WTC11 (cell line): ENCODE results near the gene SUSD6. TPM values are rescaled to one million over a fixed set of nuclear protein-coding genes. Genes with fewer than 3 reads are reported as not detected.

ENCODE experiments used
- ATAC-seq: fragments of 200-7000 bp; cut with Tn5 transposase; 2 replicates; pipeline ENCODE4 v1.10.0; 2021; ENCODE audit warnings: mild to moderate bottlenecking, moderate library complexity
- CTCF ChIA-PET: fragments of 300-600 bp; sonication (Branson Sonifier 250); formaldehyde crosslinking; loops from one replicate; lab custom pipeline; 2021; ENCODE audit warnings: antibody characterized with exemption; lab: Charles Lee
- POLR2A ChIA-PET: fragments of 350-600 bp; sonication (Branson Sonifier 250); formaldehyde crosslinking; loops from one replicate; lab custom pipeline; 2021; ENCODE audit warnings: antibody characterized with exemption; lab: Charles Lee
- DNase-seq: peaks from one replicate; pipeline ENCODE4 v3.0.0; 2021; ENCODE audit warnings: low spot score
- H3K27ac Mint-ChIP-seq: 2 replicates; pipeline ENCODE4 v1.8.0; 2021; ENCODE audit warnings: mixed read lengths
- H3K27me3 Mint-ChIP-seq: 2 replicates; pipeline ENCODE4 v1.8.0; 2021; ENCODE audit warnings: low read depth, mild to moderate bottlenecking, moderate library complexity, mixed read lengths
- H3K36me3 Mint-ChIP-seq: 2 replicates; pipeline ENCODE4 v1.8.0; 2021; ENCODE audit warnings: mixed read lengths
- H3K4me1 Mint-ChIP-seq: 2 replicates; pipeline ENCODE4 v1.8.0; 2022; ENCODE audit warnings: mixed read lengths
- H3K4me3 Mint-ChIP-seq: 2 replicates; pipeline ENCODE4 v1.8.0; 2021; ENCODE audit warnings: mild to moderate bottlenecking, moderate library complexity, mixed read lengths
- H3K9me3 Mint-ChIP-seq: 2 replicates; pipeline ENCODE4 v1.8.0; 2021; ENCODE audit warnings: mixed read lengths
- CREB1 ChIP-seq: sonication (generic); formaldehyde crosslinking; IDR thresholded peaks from 2 replicates; pipeline ENCODE4 v1.8.0; 2023; ENCODE audit warnings: mild to moderate bottlenecking, missing genetic modification reagents
- CREM ChIP-seq: sonication (generic); formaldehyde crosslinking; IDR thresholded peaks from 2 replicates; pipeline ENCODE4 v1.8.1; 2022; ENCODE audit warnings: mild to moderate bottlenecking, missing genetic modification reagents, moderate library complexity
- ELF4 ChIP-seq: sonication (generic); formaldehyde crosslinking; IDR thresholded peaks from 2 replicates; pipeline ENCODE4 v1.8.1; 2022; ENCODE audit warnings: low read depth, mild to moderate bottlenecking, moderate library complexity, missing genetic modification reagents
- ETV6 ChIP-seq: sonication (generic); formaldehyde crosslinking; IDR thresholded peaks from 2 replicates; pipeline ENCODE4 v1.8.1; 2022; ENCODE audit warnings: mild to moderate bottlenecking, missing genetic modification reagents
- FOXP1 ChIP-seq: sonication (generic); formaldehyde crosslinking; IDR thresholded peaks from 2 replicates; pipeline ENCODE4 v1.8.0; 2022; ENCODE audit warnings: missing genetic modification reagents, mild to moderate bottlenecking, moderate library complexity, borderline replicate concordance
- JAZF1 ChIP-seq: fragments of 250-450 bp; sonication (Bioruptor Pico); IDR thresholded peaks from 2 replicates; pipeline ENCODE4 v1.9.0; 2021; ENCODE audit warnings: moderate library complexity, mild to moderate bottlenecking, inconsistent platforms
- PRRX2 ChIP-seq: fragments of 250-450 bp; sonication (Bioruptor Pico); IDR thresholded peaks from 2 replicates; pipeline ENCODE4 v1.8.0; 2021; ENCODE audit warnings: mild to moderate bottlenecking
- RELA ChIP-seq: sonication (generic); formaldehyde crosslinking; IDR thresholded peaks from 2 replicates; pipeline ENCODE4 v1.8.1; 2022; ENCODE audit warnings: missing genetic modification reagents, mild to moderate bottlenecking, borderline replicate concordance
- SP1 ChIP-seq: sonication (generic); formaldehyde crosslinking; conservative IDR thresholded peaks from 2 replicates; pipeline ENCODE4 v1.8.1; 2022; ENCODE audit warnings: missing genetic modification reagents
- TEAD1 ChIP-seq: sonication (generic); formaldehyde crosslinking; IDR thresholded peaks from 2 replicates; pipeline ENCODE4 v1.8.0; 2022; ENCODE audit warnings: mild to moderate bottlenecking, missing genetic modification reagents
- TP53 ChIP-seq: sonication (generic); formaldehyde crosslinking; IDR thresholded peaks from 2 replicates; pipeline ENCODE4 v1.8.1; 2023; ENCODE audit warnings: mild to moderate bottlenecking, missing genetic modification reagents
- total RNA-seq: library from RNA; stranded (reverse); gene quantifications from 3 replicates; pipeline ENCODE4 v1.2.3, GENCODE V29; 2021
- TF ChIP-seq, protein P1 (sequence below): sonication (generic); formaldehyde crosslinking; IDR thresholded peaks from 2 replicates; pipeline ENCODE4 v1.8.0; 2022; ENCODE audit warnings: missing genetic modification reagents
- TF ChIP-seq, protein P2 (sequence below): sonication (generic); formaldehyde crosslinking; conservative IDR thresholded peaks from 2 replicates; pipeline ENCODE4 v1.8.1; 2023; ENCODE audit warnings: mild to moderate bottlenecking, low read depth, missing genetic modification reagents, moderate library complexity
- TF ChIP-seq, protein P3 (sequence below): sonication (generic); formaldehyde crosslinking; IDR thresholded peaks from 2 replicates; pipeline ENCODE4 v1.8.0; 2022; ENCODE audit warnings: mild to moderate bottlenecking, missing genetic modification reagents
- TF ChIP-seq, protein P4 (sequence below): fragments of 200-600 bp; IDR thresholded peaks from 2 replicates; pipeline ENCODE4 v1.8.0; 2022; ENCODE audit warnings: antibody characterized with exemption
- TF ChIP-seq, protein P5 (sequence below): sonication (generic); formaldehyde crosslinking; IDR thresholded peaks from 2 replicates; pipeline ENCODE4 v1.8.1; 2022; ENCODE audit warnings: low read depth, mild to moderate bottlenecking, moderate library complexity, missing genetic modification reagents, borderline replicate concordance
- TF ChIP-seq, protein P6 (sequence below): sonication (generic); formaldehyde crosslinking; IDR thresholded peaks from 2 replicates; pipeline ENCODE4 v1.8.1; 2023; ENCODE audit warnings: mild to moderate bottlenecking, missing genetic modification reagents, borderline replicate concordance
- TF ChIP-seq, protein P7 (sequence below): sonication (generic); formaldehyde crosslinking; IDR thresholded peaks from 2 replicates; pipeline ENCODE4 v1.8.1; 2023; ENCODE audit warnings: mild to moderate bottlenecking, moderate library complexity, missing genetic modification reagents
- TF ChIP-seq, protein P8 (sequence below): fragments of 250-450 bp; sonication (Bioruptor Pico); IDR thresholded peaks from 2 replicates; pipeline ENCODE4 v1.9.0; 2021; ENCODE audit warnings: moderate library complexity, mild to moderate bottlenecking, inconsistent platforms, borderline replicate concordance

SUSD6 gene
- total RNA-seq, 1 experiment from 2014 or later: 10.1 TPM

DNA sequence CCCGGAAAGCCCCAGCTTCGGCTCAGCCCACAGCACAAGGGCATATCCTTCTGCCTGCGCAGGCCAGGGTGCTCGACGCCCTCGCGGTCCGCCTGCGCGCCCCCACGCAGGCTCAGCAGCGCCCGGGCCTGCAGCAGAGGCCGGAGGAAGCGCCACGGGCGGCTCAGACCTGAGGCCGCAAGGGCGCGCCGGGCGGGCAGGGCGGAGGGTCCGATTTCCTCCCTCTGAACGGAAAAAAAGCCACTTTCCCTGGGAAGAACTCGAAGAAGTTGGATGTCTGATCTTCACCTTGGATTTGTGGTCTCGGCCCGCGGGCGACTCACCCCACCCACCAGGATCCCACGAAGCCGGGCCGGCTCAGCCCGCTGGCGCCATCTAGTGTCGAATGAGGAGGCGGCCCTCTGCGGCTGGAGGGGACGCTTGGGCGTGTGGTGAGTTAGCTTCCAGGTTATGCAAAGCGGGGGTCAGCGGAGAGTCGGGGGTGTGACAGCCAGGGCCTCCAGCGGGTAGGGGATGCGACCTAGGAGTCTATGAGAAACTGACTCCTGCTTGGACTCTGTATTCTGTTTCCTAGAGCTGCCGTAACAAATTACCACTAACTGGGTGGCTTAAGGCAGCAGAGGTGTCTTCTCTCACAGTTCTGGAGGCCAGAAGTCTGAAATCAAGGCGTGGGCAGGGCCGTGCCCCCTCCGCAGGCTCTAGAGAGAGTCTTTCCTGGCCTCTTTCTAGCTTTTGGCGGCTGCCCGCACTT lies 115.5 kb downstream of the SUSD6 start:
- H3K27ac Mint-ChIP-seq: no peak overlapping the region
- H3K9me3 Mint-ChIP-seq: no peaks in the 10 kb centered on the region
- TF ChIP-seq, protein P1, sequence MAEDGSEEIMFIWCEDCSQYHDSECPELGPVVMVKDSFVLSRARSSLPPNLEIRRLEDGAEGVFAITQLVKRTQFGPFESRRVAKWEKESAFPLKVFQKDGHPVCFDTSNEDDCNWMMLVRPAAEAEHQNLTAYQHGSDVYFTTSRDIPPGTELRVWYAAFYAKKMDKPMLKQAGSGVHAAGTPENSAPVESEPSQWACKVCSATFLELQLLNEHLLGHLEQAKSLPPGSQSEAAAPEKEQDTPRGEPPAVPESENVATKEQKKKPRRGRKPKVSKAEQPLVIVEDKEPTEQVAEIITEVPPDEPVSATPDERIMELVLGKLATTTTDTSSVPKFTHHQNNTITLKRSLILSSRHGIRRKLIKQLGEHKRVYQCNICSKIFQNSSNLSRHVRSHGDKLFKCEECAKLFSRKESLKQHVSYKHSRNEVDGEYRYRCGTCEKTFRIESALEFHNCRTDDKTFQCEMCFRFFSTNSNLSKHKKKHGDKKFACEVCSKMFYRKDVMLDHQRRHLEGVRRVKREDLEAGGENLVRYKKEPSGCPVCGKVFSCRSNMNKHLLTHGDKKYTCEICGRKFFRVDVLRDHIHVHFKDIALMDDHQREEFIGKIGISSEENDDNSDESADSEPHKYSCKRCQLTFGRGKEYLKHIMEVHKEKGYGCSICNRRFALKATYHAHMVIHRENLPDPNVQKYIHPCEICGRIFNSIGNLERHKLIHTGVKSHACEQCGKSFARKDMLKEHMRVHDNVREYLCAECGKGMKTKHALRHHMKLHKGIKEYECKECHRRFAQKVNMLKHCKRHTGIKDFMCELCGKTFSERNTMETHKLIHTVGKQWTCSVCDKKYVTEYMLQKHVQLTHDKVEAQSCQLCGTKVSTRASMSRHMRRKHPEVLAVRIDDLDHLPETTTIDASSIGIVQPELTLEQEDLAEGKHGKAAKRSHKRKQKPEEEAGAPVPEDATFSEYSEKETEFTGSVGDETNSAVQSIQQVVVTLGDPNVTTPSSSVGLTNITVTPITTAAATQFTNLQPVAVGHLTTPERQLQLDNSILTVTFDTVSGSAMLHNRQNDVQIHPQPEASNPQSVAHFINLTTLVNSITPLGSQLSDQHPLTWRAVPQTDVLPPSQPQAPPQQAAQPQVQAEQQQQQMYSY (CRISPR knock-in tag): no peak
- TF ChIP-seq PRRX2 (CRISPR knock-in tag): no peak
- TF ChIP-seq ELF4: no peak
- 0 out of 2 replicates have a peak, but pooled peaks have one; percentile 38 for TF ChIP-seq RELA
- TF ChIP-seq, protein P2, sequence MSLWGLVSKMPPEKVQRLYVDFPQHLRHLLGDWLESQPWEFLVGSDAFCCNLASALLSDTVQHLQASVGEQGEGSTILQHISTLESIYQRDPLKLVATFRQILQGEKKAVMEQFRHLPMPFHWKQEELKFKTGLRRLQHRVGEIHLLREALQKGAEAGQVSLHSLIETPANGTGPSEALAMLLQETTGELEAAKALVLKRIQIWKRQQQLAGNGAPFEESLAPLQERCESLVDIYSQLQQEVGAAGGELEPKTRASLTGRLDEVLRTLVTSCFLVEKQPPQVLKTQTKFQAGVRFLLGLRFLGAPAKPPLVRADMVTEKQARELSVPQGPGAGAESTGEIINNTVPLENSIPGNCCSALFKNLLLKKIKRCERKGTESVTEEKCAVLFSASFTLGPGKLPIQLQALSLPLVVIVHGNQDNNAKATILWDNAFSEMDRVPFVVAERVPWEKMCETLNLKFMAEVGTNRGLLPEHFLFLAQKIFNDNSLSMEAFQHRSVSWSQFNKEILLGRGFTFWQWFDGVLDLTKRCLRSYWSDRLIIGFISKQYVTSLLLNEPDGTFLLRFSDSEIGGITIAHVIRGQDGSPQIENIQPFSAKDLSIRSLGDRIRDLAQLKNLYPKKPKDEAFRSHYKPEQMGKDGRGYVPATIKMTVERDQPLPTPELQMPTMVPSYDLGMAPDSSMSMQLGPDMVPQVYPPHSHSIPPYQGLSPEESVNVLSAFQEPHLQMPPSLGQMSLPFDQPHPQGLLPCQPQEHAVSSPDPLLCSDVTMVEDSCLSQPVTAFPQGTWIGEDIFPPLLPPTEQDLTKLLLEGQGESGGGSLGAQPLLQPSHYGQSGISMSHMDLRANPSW (CRISPR knock-in tag): no peak
- TF ChIP-seq, protein P3, sequence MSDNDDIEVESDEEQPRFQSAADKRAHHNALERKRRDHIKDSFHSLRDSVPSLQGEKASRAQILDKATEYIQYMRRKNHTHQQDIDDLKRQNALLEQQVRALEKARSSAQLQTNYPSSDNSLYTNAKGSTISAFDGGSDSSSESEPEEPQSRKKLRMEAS (CRISPR knock-in tag): peak; percentile 91
- TF ChIP-seq, protein P4, sequence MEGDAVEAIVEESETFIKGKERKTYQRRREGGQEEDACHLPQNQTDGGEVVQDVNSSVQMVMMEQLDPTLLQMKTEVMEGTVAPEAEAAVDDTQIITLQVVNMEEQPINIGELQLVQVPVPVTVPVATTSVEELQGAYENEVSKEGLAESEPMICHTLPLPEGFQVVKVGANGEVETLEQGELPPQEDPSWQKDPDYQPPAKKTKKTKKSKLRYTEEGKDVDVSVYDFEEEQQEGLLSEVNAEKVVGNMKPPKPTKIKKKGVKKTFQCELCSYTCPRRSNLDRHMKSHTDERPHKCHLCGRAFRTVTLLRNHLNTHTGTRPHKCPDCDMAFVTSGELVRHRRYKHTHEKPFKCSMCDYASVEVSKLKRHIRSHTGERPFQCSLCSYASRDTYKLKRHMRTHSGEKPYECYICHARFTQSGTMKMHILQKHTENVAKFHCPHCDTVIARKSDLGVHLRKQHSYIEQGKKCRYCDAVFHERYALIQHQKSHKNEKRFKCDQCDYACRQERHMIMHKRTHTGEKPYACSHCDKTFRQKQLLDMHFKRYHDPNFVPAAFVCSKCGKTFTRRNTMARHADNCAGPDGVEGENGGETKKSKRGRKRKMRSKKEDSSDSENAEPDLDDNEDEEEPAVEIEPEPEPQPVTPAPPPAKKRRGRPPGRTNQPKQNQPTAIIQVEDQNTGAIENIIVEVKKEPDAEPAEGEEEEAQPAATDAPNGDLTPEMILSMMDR: peak; percentile 69
- peak; percentile 89; the same call in 1 of the 2 replicates for TF ChIP-seq FOXP1
- TF ChIP-seq CREB1: no peak
- TF ChIP-seq, protein P5, sequence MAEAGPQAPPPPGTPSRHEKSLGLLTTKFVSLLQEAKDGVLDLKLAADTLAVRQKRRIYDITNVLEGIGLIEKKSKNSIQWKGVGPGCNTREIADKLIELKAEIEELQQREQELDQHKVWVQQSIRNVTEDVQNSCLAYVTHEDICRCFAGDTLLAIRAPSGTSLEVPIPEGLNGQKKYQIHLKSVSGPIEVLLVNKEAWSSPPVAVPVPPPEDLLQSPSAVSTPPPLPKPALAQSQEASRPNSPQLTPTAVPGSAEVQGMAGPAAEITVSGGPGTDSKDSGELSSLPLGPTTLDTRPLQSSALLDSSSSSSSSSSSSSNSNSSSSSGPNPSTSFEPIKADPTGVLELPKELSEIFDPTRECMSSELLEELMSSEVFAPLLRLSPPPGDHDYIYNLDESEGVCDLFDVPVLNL (CRISPR knock-in tag): no peak
- TF ChIP-seq TP53 (CRISPR knock-in tag): peak; percentile 66; the same call in 1 of the 2 replicates
- no peak for TF ChIP-seq JAZF1 (CRISPR knock-in tag)
- TF ChIP-seq CREM: peak; percentile 51; the same call in 1 of the 2 replicates
- TF ChIP-seq SP1: peak; percentile 54; the same call in 1 of the 2 replicates
- TF ChIP-seq TEAD1 (CRISPR knock-in tag): 0 out of 2 replicates have a peak, but pooled peaks have one; percentile 20
- peak; percentile 73 for TF ChIP-seq ETV6 (CRISPR knock-in tag)
- TF ChIP-seq, protein P6, sequence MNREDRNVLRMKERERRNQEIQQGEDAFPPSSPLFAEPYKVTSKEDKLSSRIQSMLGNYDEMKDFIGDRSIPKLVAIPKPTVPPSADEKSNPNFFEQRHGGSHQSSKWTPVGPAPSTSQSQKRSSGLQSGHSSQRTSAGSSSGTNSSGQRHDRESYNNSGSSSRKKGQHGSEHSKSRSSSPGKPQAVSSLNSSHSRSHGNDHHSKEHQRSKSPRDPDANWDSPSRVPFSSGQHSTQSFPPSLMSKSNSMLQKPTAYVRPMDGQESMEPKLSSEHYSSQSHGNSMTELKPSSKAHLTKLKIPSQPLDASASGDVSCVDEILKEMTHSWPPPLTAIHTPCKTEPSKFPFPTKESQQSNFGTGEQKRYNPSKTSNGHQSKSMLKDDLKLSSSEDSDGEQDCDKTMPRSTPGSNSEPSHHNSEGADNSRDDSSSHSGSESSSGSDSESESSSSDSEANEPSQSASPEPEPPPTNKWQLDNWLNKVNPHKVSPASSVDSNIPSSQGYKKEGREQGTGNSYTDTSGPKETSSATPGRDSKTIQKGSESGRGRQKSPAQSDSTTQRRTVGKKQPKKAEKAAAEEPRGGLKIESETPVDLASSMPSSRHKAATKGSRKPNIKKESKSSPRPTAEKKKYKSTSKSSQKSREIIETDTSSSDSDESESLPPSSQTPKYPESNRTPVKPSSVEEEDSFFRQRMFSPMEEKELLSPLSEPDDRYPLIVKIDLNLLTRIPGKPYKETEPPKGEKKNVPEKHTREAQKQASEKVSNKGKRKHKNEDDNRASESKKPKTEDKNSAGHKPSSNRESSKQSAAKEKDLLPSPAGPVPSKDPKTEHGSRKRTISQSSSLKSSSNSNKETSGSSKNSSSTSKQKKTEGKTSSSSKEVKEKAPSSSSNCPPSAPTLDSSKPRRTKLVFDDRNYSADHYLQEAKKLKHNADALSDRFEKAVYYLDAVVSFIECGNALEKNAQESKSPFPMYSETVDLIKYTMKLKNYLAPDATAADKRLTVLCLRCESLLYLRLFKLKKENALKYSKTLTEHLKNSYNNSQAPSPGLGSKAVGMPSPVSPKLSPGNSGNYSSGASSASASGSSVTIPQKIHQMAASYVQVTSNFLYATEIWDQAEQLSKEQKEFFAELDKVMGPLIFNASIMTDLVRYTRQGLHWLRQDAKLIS (CRISPR knock-in tag): no peak
- TF ChIP-seq, protein P7, sequence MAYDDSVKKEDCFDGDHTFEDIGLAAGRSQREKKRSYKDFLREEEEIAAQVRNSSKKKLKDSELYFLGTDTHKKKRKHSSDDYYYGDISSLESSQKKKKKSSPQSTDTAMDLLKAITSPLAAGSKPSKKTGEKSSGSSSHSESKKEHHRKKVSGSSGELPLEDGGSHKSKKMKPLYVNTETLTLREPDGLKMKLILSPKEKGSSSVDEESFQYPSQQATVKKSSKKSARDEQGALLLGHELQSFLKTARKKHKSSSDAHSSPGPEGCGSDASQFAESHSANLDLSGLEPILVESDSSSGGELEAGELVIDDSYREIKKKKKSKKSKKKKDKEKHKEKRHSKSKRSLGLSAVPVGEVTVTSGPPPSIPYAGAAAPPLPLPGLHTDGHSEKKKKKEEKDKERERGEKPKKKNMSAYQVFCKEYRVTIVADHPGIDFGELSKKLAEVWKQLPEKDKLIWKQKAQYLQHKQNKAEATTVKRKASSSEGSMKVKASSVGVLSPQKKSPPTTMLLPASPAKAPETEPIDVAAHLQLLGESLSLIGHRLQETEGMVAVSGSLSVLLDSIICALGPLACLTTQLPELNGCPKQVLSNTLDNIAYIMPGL (CRISPR knock-in tag): peak; percentile 91; the same call in 1 of the 2 replicates
- TF ChIP-seq, protein P8, sequence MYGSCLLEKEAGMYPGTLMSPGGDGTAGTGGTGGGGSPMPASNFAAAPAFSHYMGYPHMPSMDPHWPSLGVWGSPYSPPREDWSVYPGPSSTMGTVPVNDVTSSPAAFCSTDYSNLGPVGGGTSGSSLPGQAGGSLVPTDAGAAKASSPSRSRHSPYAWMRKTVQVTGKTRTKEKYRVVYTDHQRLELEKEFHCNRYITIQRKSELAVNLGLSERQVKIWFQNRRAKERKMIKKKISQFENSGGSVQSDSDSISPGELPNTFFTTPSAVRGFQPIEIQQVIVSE (CRISPR knock-in tag): no peak

More for the DNA sequence above, 115.5 kb downstream of the SUSD6 start:
- POLR2A ChIA-PET: interaction anchor here (0.6 kb wide), 1 partner anchor 233 kb away, joined by 3 read pairs; no protein-coding TSS in a partner anchor
- Mint-ChIP-seq H3K4me1 (0 out of 2 replicates have a peak, but pooled peaks cover 3% of the 10 kb centered on the region), H3K27me3 (peaks cover 19% of the 10 kb centered on the region), H3K36me3 (no peaks in the 10 kb centered on the region), H3K4me3 (peak overlapping the region; percentile 54)
- CTCF ChIA-PET: interaction anchor here (0.6 to 3.6 kb wide), 42 partner anchors 9 to 347 kb away, joined by 3 to 39 read pairs (median 4); partner anchors contain the start of genes CCDC177, SRSF5 and SUSD6
- ATAC-seq (peak; percentile 95), DNase-seq (peak; percentile 87)
